GM23248 (cell line): ENCODE data around the gene IRF1. TPM values are rescaled to one million over a fixed set of nuclear protein-coding genes. Genes with fewer than 3 reads are reported as not detected.

Experiments
- DNase-seq: peaks from one replicate; pipeline ENCODE4 v3.0.0-alpha.2; 2015
- H2AFZ ChIP-seq: fragments of 200-600 bp; sonication (generic); 2 replicates; pipeline ENCODE4 v1.6.1; 2016; ENCODE audit warnings: antibody characterized with exemption
- H3F3A ChIP-seq: fragments of 200-600 bp; sonication (generic); 2 replicates; pipeline ENCODE4 v1.6.1; 2016; ENCODE audit warnings: mild to moderate bottlenecking, antibody characterized with exemption, mixed run types; ENCODE audit not compliant: insufficient read depth
- H3K27ac ChIP-seq: fragments of 200-600 bp; sonication (generic); 2 replicates; pipeline ENCODE4 v1.5.1; 2016; ENCODE audit warnings: mild to moderate bottlenecking
- H3K27me3 ChIP-seq: fragments of 200-600 bp; sonication (generic); replicated peaks from 2 replicates; pipeline ENCODE4 v1.6.1; 2016; ENCODE audit warnings: mild to moderate bottlenecking; ENCODE audit not compliant: insufficient read depth
- H3K36me3 ChIP-seq: fragments of 200-600 bp; sonication (generic); 2 replicates; pipeline ENCODE4 v1.6.1; 2016; ENCODE audit warnings: low read depth, mild to moderate bottlenecking
- H3K4me1 ChIP-seq: fragments of 200-600 bp; sonication (generic); 2 replicates; pipeline ENCODE4 v1.6.1; 2016; ENCODE audit warnings: mild to moderate bottlenecking; ENCODE audit not compliant: insufficient read depth
- H3K4me2 ChIP-seq: fragments of 200-600 bp; sonication (generic); one replicate; pipeline ENCODE4 v1.6.1; 2016; ENCODE audit warnings: mild to moderate bottlenecking; ENCODE audit not compliant: unreplicated experiment
- H3K4me3 ChIP-seq: fragments of 200-600 bp; sonication (generic); 2 replicates; pipeline ENCODE4 v1.5.1; 2016; ENCODE audit warnings: mild to moderate bottlenecking
- H3K79me2 ChIP-seq: fragments of 200-600 bp; sonication (generic); 2 replicates; pipeline ENCODE4 v1.6.1; 2016; ENCODE audit warnings: mild to moderate bottlenecking; ENCODE audit not compliant: insufficient read depth
- H3K9ac ChIP-seq: fragments of 200-600 bp; sonication (generic); 2 replicates; pipeline ENCODE4 v1.6.1; 2016; ENCODE audit warnings: mild to moderate bottlenecking
- H3K9me2 ChIP-seq: fragments of 200-600 bp; sonication (generic); 2 replicates; pipeline ENCODE4 v1.6.1; 2016; ENCODE audit warnings: mixed run types, mild to moderate bottlenecking, moderate library complexity; ENCODE audit not compliant: insufficient read depth
- H3K9me3 ChIP-seq: fragments of 200-600 bp; sonication (generic); one replicate; pipeline ENCODE4 v1.6.1; 2017; ENCODE audit warnings: low read depth
- H4K20me1 ChIP-seq: fragments of 200-600 bp; sonication (generic); 2 replicates; pipeline ENCODE4 v1.6.0; 2016; ENCODE audit not compliant: insufficient read depth
- EZH2 ChIP-seq: fragments of 200-600 bp; sonication (generic); IDR thresholded peaks from 2 replicates; pipeline ENCODE4 v1.6.1; 2018; ENCODE audit warnings: antibody characterized with exemption, mild to moderate bottlenecking; ENCODE audit not compliant: insufficient read depth, poor library complexity, severe bottlenecking
- EZH2phosphoT487 ChIP-seq: fragments of 200-600 bp; sonication (generic); IDR thresholded peaks from 2 replicates; pipeline ENCODE4 v1.6.1; 2018; ENCODE audit warnings: antibody characterized with exemption, moderate library complexity, mild to moderate bottlenecking, low read depth; ENCODE audit not compliant: insufficient read depth
- WGBS, 2 experiments: methylation state at CpG; one replicate each; pipeline ENCODE4 v1.1.6; 2015 to 2017; ENCODE audit warnings: low lambda C conversion rate in 2 of 2, low coverage in 1 of 2; ENCODE audit errors: missing lambda C conversion rate in 2 of 2; 5-methylcytosine and 5-hydroxymethylcytosine counted together
- in situ Hi-C: fragments of 300-500 bp; cut with MboI; formaldehyde crosslinking; loops from 2 replicates; pipeline ENCODE4 v1.15.0; 2020
- polyA plus RNA-seq: library from polyadenylated mRNA; unstranded; fragments of >200 nt; fragmentation: Nextera tagmentation; extraction: Ambion mirVana; gene quantifications from 2 replicates; pipeline ENCODE4 v1.2.1, GENCODE V29; 2016
- total RNA-seq: library from RNA; depleted of rRNA; stranded (reverse); fragments of >200 nt; shearing (Covaris generic); gene quantifications from 2 replicates; pipeline ENCODE4 v1.2.3, GENCODE V29; 2014

The IRF1 gene
- total and polyA plus RNA-seq, 2 experiments from 2014 or later: 6.2 to 22.2 TPM

- no peaks in the 10 kb centered on the region for H3K79me2 ChIP-seq
- H3K4me3 ChIP-seq: no peak overlapping the region
- DNase-seq: no peak
- H4K20me1 ChIP-seq: no peaks in the 10 kb centered on the region
- no peak overlapping the region for H3K4me2 ChIP-seq
- 85 to 93% methylated on average over 2 of the region's 2 CpGs for WGBS, 2 experiments
- no peaks in the 10 kb centered on the region for H3K9me2 ChIP-seq
- no peak overlapping the region for H2AFZ ChIP-seq
- H3F3A ChIP-seq: peaks cover 17% of the 10 kb centered on the region
- TF ChIP-seq EZH2: no peak
- no peak for TF ChIP-seq EZH2phosphoT487
- H3K9me3 ChIP-seq: no peaks in the 10 kb centered on the region
- H3K36me3 ChIP-seq: no peaks in the 10 kb centered on the region
- H3K9ac ChIP-seq: no peak overlapping the region
- no peaks in the 10 kb centered on the region for H3K27me3 ChIP-seq
- no peak overlapping the region for H3K27ac ChIP-seq
- peaks cover 35% of the 10 kb centered on the region for H3K4me1 ChIP-seq
- in situ Hi-C loops: no loop called here
These were observed 54.7 kb downstream of the IRF1 start for GRCh38 chr5:132435886-132436285.

DNA sequence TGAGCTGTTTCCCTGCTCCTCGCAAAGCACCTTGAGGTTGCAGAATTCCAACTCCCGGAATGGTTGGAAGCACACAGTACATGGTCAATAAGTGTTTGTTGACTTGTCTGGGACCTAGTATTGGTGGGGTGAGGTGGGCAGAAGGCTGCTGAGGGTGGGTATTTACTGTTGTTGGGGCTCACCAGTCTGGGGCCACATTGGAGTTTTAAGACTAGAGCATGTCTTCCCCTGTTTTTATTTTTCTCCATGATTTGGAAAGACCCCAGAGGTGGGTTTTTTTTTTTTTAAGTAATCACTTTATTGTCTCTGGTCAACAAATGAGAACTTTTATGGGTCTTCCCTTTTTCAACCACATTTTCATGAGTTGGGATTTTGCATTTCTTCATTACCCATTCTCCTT, 55.1 kb downstream of the IRF1 start:
- H3K9me2 ChIP-seq: no peaks in the 10 kb centered on the region
- peaks cover 17% of the 10 kb centered on the region for H3F3A ChIP-seq
- H3K27me3 ChIP-seq: no peaks in the 10 kb centered on the region
- no peak overlapping the region for H3K27ac ChIP-seq
- in situ Hi-C loops: no loop called here
- H3K79me2 ChIP-seq: no peaks in the 10 kb centered on the region
- WGBS, 2 experiments: 97 to 98% methylated on average over 2 of the region's 2 CpGs
- H3K9ac ChIP-seq: no peak overlapping the region
- H2AFZ ChIP-seq: no peak overlapping the region
- TF ChIP-seq EZH2: no peak
- TF ChIP-seq EZH2phosphoT487: no peak
- H3K9me3 ChIP-seq: no peaks in the 10 kb centered on the region
- H3K4me1 ChIP-seq: peaks cover 35% of the 10 kb centered on the region
- no peaks in the 10 kb centered on the region for H3K36me3 ChIP-seq
- DNase-seq: no peak
- H3K4me2 ChIP-seq: no peak overlapping the region
- no peak overlapping the region for H3K4me3 ChIP-seq
- no peaks in the 10 kb centered on the region for H4K20me1 ChIP-seq

GRCh38 chr5:132434416-132435286, 55.9 kb downstream of the IRF1 start:
- H4K20me1 ChIP-seq: no peaks in the 10 kb centered on the region
- no peak for DNase-seq
- no peak overlapping the region for H3K4me3 ChIP-seq
- no peak overlapping the region for H2AFZ ChIP-seq
- 76 to 81% methylated on average over 12 of the region's 12 CpGs for WGBS, 2 experiments
- no peak overlapping the region for H3K4me2 ChIP-seq
- TF ChIP-seq EZH2 (no peak), EZH2phosphoT487 (no peak)
- H3K9me3 ChIP-seq: no peaks in the 10 kb centered on the region
- H3K36me3 ChIP-seq: no peaks in the 10 kb centered on the region
- H3K4me1 ChIP-seq: peaks cover 28% of the 10 kb centered on the region
- H3K9me2 ChIP-seq: no peaks in the 10 kb centered on the region
- H3K79me2 ChIP-seq: no peaks in the 10 kb centered on the region
- in situ Hi-C loops: no loop called here
- no peak overlapping the region for H3K9ac ChIP-seq
- no peaks in the 10 kb centered on the region for H3K27me3 ChIP-seq
- peaks cover 17% of the 10 kb centered on the region for H3F3A ChIP-seq
- H3K27ac ChIP-seq: no peak overlapping the region

GRCh38 chr5:132433141-132433540, 57.4 kb downstream of the IRF1 start:
- H3K36me3 ChIP-seq: no peaks in the 10 kb centered on the region
- H3K9me3 ChIP-seq: no peaks in the 10 kb centered on the region
- no peak overlapping the region for H3K9ac ChIP-seq
- H3K27me3 ChIP-seq: no peaks in the 10 kb centered on the region
- no peak overlapping the region for H3K27ac ChIP-seq
- H2AFZ ChIP-seq: no peak overlapping the region
- H3K4me2 ChIP-seq: no peak overlapping the region
- peaks cover 28% of the 10 kb centered on the region for H3K4me1 ChIP-seq
- H3F3A ChIP-seq: peaks cover 19% of the 10 kb centered on the region
- H3K4me3 ChIP-seq: no peak overlapping the region
- no peaks in the 10 kb centered on the region for H4K20me1 ChIP-seq
- no peak for TF ChIP-seq EZH2
- TF ChIP-seq EZH2phosphoT487: no peak
- 92 to 95% methylated on average over 6 of the region's 6 CpGs for WGBS, 2 experiments
- no peaks in the 10 kb centered on the region for H3K9me2 ChIP-seq
- in situ Hi-C loops: no loop called here
- DNase-seq: no peak
- H3K79me2 ChIP-seq: peaks cover 4% of the 10 kb centered on the region; the same call in 1 of the 2 replicates
